ENCODE measurements around the gene APOBEC4. TPM values are rescaled to one million over a fixed set of nuclear protein-coding genes. Genes with fewer than 3 reads are reported as not detected.

Gene APOBEC4
- total and polyA plus RNA-seq, 5 donors from 2014 or later: not detected

DNA sequence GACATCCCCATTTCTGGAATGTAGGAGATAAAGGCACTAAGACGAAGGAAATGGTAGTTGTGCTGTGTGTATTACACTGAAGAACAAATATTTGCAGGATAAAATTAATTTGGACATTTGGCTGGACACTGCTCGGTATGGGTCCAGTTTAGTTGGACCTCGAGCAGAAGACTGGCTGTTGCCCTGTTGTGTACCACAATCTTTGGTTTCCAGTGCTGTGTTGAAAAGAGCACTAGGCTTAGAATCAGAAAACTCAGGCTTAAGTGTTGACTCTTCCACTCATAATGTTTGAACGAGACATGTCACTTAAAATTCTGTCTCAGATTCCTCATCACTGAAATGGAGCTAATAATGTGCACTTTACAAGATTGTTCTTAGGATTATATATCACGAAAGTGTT, 16.3 kb downstream of the APOBEC4 start:
- DNase-seq (no peak), ATAC-seq (ENCODE audit: low read depth in 2 of 2) (no peak)
- Mint-ChIP-seq H3K36me3 (peaks cover 3% of the 10 kb centered on the region), H3K27me3 (peaks cover 19% of the 10 kb centered on the region), H3K4me1 (peaks cover 12 to 40% (median 15%) of the 10 kb centered on the region in 4 donors), H3K4me3 (peak overlapping the region; percentile 86 to 100 (median 99)), H3K9me3 (peaks cover 0 to 1% (median 0%) of the 10 kb centered on the region in 7 donors), H3K27ac (peak overlapping the region; percentile 72 to 99 (median 99))
- Histone ChIP-seq H3K4me3 (ENCODE audit: low read depth, low read length) (peak overlapping the region; percentile 75), H3K4me1 (ENCODE audit: control insufficient read depth, insufficient read depth, low read length, poor library complexity, severe bottlenecking) (peaks cover 38% of the 10 kb centered on the region), H3K9me3 (ENCODE audit: control insufficient read depth in 2 of 2, low read length in 2 of 2) (no peaks in the 10 kb centered on the region), H3K36me3 (ENCODE audit: control insufficient read depth, insufficient read depth, low read length) (peaks cover under 1% of the 10 kb centered on the region), H3K27me3 (ENCODE audit: control insufficient read depth, insufficient read depth, low read length) (no peaks in the 10 kb centered on the region), H3K27ac (ENCODE audit: insufficient read depth, low read length, poor library complexity, severe bottlenecking) (peak overlapping the region; percentile 75)

DNA sequence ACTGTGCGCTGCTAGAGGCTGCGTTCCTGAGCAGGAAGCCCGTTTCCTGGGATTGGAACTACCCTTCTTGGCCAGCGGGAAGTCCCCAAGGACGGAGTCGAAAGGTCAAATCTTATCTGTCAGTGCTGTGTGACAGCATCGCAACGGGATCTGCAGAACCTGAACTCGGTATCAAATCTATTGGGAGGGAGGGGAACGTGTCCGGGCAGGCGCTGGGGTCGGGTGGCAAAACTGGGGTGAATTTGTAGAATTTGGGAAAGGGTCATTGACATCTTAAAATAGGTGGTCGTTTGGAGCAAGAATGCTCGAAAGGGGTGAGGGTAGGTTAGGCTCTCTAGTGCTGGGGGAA, 16.8 kb downstream of the APOBEC4 start:
- peaks cover 0 to 1% (median 0%) of the 10 kb centered on the region in 7 donors for H3K9me3 Mint-ChIP-seq
- no peaks in the 10 kb centered on the region for H3K9me3 ChIP-seq (ENCODE audit: control insufficient read depth in 2 of 2, low read length in 2 of 2)
- H3K27me3 ChIP-seq (ENCODE audit: control insufficient read depth, insufficient read depth, low read length): no peaks in the 10 kb centered on the region
- H3K27ac ChIP-seq (ENCODE audit: insufficient read depth, low read length, poor library complexity, severe bottlenecking): peak overlapping the region; percentile 75
- peak overlapping the region; percentile 75 for H3K4me3 ChIP-seq (ENCODE audit: low read depth, low read length)
- no peak for ATAC-seq (ENCODE audit: low read depth in 2 of 2)
- H3K4me1 ChIP-seq (ENCODE audit: control insufficient read depth, insufficient read depth, low read length, poor library complexity, severe bottlenecking): peaks cover 43% of the 10 kb centered on the region
- H3K36me3 ChIP-seq (ENCODE audit: control insufficient read depth, insufficient read depth, low read length): peaks cover 5% of the 10 kb centered on the region
- H3K4me3 Mint-ChIP-seq: peak overlapping the region; percentile 86 to 100 (median 99)
- H3K27me3 Mint-ChIP-seq: peaks cover 19% of the 10 kb centered on the region
- H3K36me3 Mint-ChIP-seq: peaks cover 3% of the 10 kb centered on the region
- H3K4me1 Mint-ChIP-seq: peaks cover 10 to 44% (median 18%) of the 10 kb centered on the region in 4 donors
- H3K27ac Mint-ChIP-seq: peak overlapping the region; percentile 72 to 99 (median 99)
- no peak for DNase-seq

DNA sequence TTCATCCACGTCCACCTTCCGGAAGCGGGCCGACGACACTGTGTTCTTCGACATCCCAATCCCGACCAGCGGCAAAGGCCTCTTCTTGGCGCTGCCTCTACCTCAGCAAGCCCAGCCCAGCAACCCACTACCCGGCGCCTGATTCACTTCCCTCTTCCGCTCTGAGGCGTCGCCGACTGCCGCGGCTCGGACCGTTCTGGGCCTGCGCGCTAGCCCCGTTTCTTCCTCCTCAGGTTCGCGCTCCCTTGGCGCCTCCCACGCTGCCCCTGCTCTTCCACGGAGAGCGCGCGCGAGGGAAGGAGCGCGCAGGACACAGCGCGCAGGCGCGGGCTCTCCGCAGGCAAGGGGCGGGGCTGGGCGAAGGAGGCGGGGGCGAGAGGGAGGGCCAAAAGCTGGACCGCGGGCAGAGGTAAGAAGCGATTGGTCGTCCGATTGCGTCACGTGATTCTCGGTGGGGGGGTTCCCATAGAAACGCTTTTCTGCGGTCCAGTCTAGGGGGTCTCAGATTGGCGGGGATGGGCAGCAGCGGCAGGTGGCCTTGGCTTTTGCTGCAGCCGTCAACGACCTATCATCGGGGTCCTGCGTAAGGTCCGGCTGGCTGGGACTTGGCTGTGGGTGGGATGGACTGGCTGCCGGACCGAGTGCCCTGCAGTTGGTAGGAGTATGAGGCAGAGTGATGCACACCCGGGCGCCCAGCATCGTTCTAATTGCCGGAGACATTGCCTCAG, 17.3 kb downstream of the APOBEC4 start, which contains the start of gene ARPC5:
TSS of gene ARPC5 (minus strand) at position 178 of the 728 bp plus-strand sequence. CDS start at position 54, 124 bp downstream.
- H3K4me1 Mint-ChIP-seq: peaks cover 11 to 48% (median 20%) of the 10 kb centered on the region in 4 donors
- no peaks in the 10 kb centered on the region for H3K9me3 ChIP-seq (ENCODE audit: control insufficient read depth in 2 of 2, low read length in 2 of 2)

DNA sequence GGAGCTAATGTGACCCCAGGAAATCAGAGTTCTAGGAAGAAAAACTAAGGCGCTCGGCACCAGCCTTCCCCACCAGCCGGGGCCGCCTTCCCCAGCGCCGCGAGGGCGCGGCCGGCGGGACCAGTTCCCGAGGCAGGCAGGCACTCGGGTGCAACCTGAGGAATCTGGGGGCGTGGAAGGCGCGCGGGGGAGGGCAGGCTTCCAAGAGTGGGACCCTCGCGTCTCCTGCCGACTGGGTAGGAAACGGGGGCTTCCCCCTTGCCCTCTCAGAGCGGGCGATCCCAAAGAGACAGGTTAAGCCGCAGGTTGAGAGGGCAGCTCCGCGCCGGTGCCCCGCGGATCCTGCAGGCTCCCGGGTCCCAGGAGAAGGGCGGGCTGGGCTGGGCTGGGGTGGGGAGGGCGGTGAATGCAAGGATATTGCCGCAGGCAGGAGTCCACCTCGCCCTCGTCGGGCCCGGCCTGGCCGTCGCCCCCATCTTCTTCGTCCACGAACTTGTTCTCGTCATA, 18.0 kb downstream of the APOBEC4 start:
- Histone ChIP-seq H3K9me3 (ENCODE audit: control insufficient read depth in 2 of 2, low read length in 2 of 2) (no peaks in the 10 kb centered on the region), H3K27me3 (ENCODE audit: control insufficient read depth, insufficient read depth, low read length) (no peaks in the 10 kb centered on the region), H3K27ac (ENCODE audit: insufficient read depth, low read length, poor library complexity, severe bottlenecking) (peak overlapping the region; percentile 75), H3K4me3 (ENCODE audit: low read depth, low read length) (peak overlapping the region; percentile 91), H3K4me1 (ENCODE audit: control insufficient read depth, insufficient read depth, low read length, poor library complexity, severe bottlenecking) (peaks cover 55% of the 10 kb centered on the region), H3K36me3 (ENCODE audit: control insufficient read depth, insufficient read depth, low read length) (peaks cover 14% of the 10 kb centered on the region)
- DNase-seq (peak in 1 of 3 donors; percentile 18), ATAC-seq (ENCODE audit: low read depth in 2 of 2) (no peak)
- Mint-ChIP-seq H3K9me3 (peaks cover 0 to 1% (median 0%) of the 10 kb centered on the region in 7 donors), H3K36me3 (peaks cover 10% of the 10 kb centered on the region), H3K4me3 (peak overlapping the region; percentile 86 to 100 (median 99)), H3K4me1 (peaks cover 17 to 54% (median 25%) of the 10 kb centered on the region in 4 donors), H3K27me3 (peaks cover 11% of the 10 kb centered on the region), H3K27ac (peak overlapping the region; percentile 97 to 99 (median 99))

More for the DNA sequence above, 17.3 kb downstream of the APOBEC4 start, which contains the start of gene ARPC5:
- Mint-ChIP-seq H3K4me3 (peak within 1 kb of the TSS; percentile 86 to 100 (median 99)), H3K36me3 (peaks cover 5% of the 10 kb centered on the region), H3K27me3 (peaks cover 15% of the 10 kb centered on the region), H3K27ac (peak within 1 kb of the TSS; percentile 97 to 99 (median 99)), H3K9me3 (peaks cover 0 to 1% (median 0%) of the 10 kb centered on the region in 7 donors)
- H3K4me3 ChIP-seq (ENCODE audit: low read depth, low read length): peak within 1 kb of the TSS; percentile 91
- DNase-seq: peak; percentile 89 to 99 (median 91)
- H3K4me1 ChIP-seq (ENCODE audit: control insufficient read depth, insufficient read depth, low read length, poor library complexity, severe bottlenecking): peaks cover 49% of the 10 kb centered on the region
- H3K27ac ChIP-seq (ENCODE audit: insufficient read depth, low read length, poor library complexity, severe bottlenecking): peak within 1 kb of the TSS; percentile 75
- peak; percentile 93 to 94 for ATAC-seq (ENCODE audit: low read depth in 2 of 2)
- H3K36me3 ChIP-seq (ENCODE audit: control insufficient read depth, insufficient read depth, low read length): peaks cover 8% of the 10 kb centered on the region
- H3K27me3 ChIP-seq (ENCODE audit: control insufficient read depth, insufficient read depth, low read length): no peaks in the 10 kb centered on the region

DNA sequence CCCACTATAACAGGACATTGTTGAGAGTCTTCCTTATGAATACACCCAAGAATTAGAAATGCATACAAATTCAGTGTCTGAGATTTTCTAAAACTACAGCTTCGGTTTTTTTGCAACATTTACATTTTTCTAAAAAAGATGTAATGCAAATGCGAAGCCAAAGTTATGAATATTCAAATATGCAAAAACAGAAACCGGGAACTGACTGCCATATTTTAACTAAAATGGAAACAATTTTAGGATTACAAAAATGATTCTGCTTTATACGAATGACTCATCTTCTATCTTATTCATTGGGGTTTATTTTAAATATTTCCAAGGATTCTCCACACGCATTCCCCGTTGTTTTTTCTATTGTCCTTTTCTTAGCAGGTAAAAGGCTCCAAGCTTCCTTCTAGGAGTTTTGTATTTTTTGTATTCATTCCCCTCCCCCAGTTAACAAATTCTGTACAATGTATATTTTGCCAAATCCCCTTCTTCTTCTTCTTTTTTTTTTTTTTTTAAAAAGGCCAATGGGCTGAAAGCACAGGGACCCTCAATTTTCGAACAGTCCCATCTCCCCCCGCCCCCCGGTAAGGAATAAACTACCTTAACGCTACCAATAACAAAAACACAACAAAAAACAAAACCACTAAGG, 18.6 kb downstream of the APOBEC4 start:
- Histone ChIP-seq H3K4me3 (ENCODE audit: low read depth, low read length) (peak overlapping the region; percentile 91), H3K27me3 (ENCODE audit: control insufficient read depth, insufficient read depth, low read length) (no peaks in the 10 kb centered on the region), H3K27ac (ENCODE audit: insufficient read depth, low read length, poor library complexity, severe bottlenecking) (peak overlapping the region; percentile 75), H3K36me3 (ENCODE audit: control insufficient read depth, insufficient read depth, low read length) (peaks cover 20% of the 10 kb centered on the region), H3K4me1 (ENCODE audit: control insufficient read depth, insufficient read depth, low read length, poor library complexity, severe bottlenecking) (peaks cover 55% of the 10 kb centered on the region), H3K9me3 (ENCODE audit: control insufficient read depth in 2 of 2, low read length in 2 of 2) (no peaks in the 10 kb centered on the region)
- DNase-seq: no peak
- Mint-ChIP-seq H3K27me3 (peaks cover 8% of the 10 kb centered on the region), H3K4me3 (peak overlapping the region; percentile 86 to 100 (median 96)), H3K27ac (peak overlapping the region; percentile 88 to 99 (median 89)), H3K4me1 (peaks cover 18 to 60% (median 28%) of the 10 kb centered on the region in 4 donors), H3K36me3 (peaks cover 15% of the 10 kb centered on the region), H3K9me3 (peaks cover 0 to 1% (median 0%) of the 10 kb centered on the region in 7 donors)
- no peak for ATAC-seq (ENCODE audit: low read depth in 2 of 2)

DNA sequence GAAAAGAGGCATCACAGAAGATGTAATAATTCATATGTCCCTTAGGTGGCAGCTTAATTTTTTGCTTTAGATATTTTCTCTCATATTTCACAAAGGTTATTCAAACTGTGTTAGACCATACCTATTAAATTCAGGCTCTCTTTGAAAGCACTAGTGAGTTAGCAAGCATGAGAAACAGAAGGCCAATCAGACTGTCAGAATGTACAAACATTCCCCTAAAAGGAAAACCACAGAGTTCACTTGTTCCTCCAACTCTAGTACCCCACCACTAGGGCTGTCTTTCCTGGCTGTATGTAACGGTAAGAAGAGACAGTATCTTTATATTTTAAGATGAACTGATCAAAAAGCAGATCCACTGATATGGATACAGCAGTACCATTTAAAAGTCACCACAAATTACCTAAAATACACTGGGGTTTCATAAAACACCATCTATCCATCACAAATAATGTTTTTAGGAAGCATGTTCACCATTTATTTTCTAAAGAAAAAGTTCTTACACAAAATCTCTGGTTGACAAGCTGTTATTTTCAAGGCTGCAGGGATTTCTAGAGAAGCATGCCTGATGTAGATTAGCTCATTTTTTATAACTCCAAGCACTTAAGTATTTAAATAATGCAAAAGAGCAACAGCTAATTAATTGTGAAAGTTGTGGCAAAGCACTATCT, 19.3 kb downstream of the APOBEC4 start:
- Mint-ChIP-seq H3K36me3 (peaks cover 22% of the 10 kb centered on the region), H3K9me3 (peaks cover 0 to 1% (median 0%) of the 10 kb centered on the region in 7 donors), H3K4me3 (peak overlapping the region; percentile 86 to 100 (median 96)), H3K27ac (peak overlapping the region; percentile 88 to 99 (median 93)), H3K4me1 (peaks cover 22 to 68% (median 33%) of the 10 kb centered on the region in 4 donors), H3K27me3 (peaks cover 5% of the 10 kb centered on the region)
- peak overlapping the region; percentile 55 for H3K27ac ChIP-seq (ENCODE audit: insufficient read depth, low read length, poor library complexity, severe bottlenecking)
- ATAC-seq (ENCODE audit: low read depth in 2 of 2) (peak; percentile 4 to 6), DNase-seq (peak; percentile 20 to 74 (median 45))
- H3K36me3 ChIP-seq (ENCODE audit: control insufficient read depth, insufficient read depth, low read length): peaks cover 27% of the 10 kb centered on the region
- H3K27me3 ChIP-seq (ENCODE audit: control insufficient read depth, insufficient read depth, low read length): no peaks in the 10 kb centered on the region
- peaks cover 59% of the 10 kb centered on the region for H3K4me1 ChIP-seq (ENCODE audit: control insufficient read depth, insufficient read depth, low read length, poor library complexity, severe bottlenecking)
- H3K4me3 ChIP-seq (ENCODE audit: low read depth, low read length): peak overlapping the region; percentile 91
- no peaks in the 10 kb centered on the region for H3K9me3 ChIP-seq (ENCODE audit: control insufficient read depth in 2 of 2, low read length in 2 of 2)

DNA sequence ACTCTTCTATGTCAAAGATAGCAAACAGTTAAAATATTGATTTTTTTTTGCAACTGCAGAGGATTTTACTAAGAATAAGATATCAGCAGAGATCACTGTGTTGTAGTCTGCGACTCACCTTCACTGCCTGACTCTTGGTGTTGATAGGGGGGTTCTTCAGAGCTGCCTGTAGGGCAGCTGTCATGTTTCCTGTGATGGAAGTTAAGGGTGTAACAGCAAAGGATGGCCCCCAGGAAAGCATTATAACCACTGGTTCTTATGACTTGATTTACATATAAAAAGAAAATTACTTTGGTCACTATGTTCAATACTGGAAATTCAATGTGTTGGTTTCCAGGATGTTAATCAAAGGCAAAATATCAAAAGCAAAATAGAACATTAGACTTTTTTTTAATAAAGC, 20.2 kb downstream of the APOBEC4 start:
- peaks cover 30% of the 10 kb centered on the region for H3K36me3 Mint-ChIP-seq
- H3K4me1 Mint-ChIP-seq: peaks cover 29 to 76% (median 40%) of the 10 kb centered on the region in 4 donors
- peaks cover 35% of the 10 kb centered on the region for H3K36me3 ChIP-seq (ENCODE audit: control insufficient read depth, insufficient read depth, low read length)
- DNase-seq (peak in 1 of 3 donors; percentile 59), ATAC-seq (ENCODE audit: low read depth in 2 of 2) (no peak)
- H3K27me3 ChIP-seq (ENCODE audit: control insufficient read depth, insufficient read depth, low read length): no peaks in the 10 kb centered on the region
- peak overlapping the region in 2 of 3 donors; percentile 55 to 99 for H3K27ac Mint-ChIP-seq
- peaks cover 5% of the 10 kb centered on the region for H3K27me3 Mint-ChIP-seq
- peak overlapping the region; percentile 53 for H3K27ac ChIP-seq (ENCODE audit: insufficient read depth, low read length, poor library complexity, severe bottlenecking)
- peaks cover 0 to 1% (median 0%) of the 10 kb centered on the region in 7 donors for H3K9me3 Mint-ChIP-seq
- H3K4me3 ChIP-seq (ENCODE audit: low read depth, low read length): peak overlapping the region; percentile 91
- peaks cover 59% of the 10 kb centered on the region for H3K4me1 ChIP-seq (ENCODE audit: control insufficient read depth, insufficient read depth, low read length, poor library complexity, severe bottlenecking)
- H3K9me3 ChIP-seq (ENCODE audit: control insufficient read depth in 2 of 2, low read length in 2 of 2): no peaks in the 10 kb centered on the region
- peak overlapping the region; percentile 86 to 100 (median 96) for H3K4me3 Mint-ChIP-seq
